ENCODE measurements around the gene SHROOM3. TPM values are rescaled to one million over a fixed set of nuclear protein-coding genes. Genes with fewer than 3 reads are reported as not detected.

The SHROOM3 gene
- total RNA-seq, 6 experiments from 2014 or later: 15.2 to 35.8 (median 29.9) TPM

DNA sequence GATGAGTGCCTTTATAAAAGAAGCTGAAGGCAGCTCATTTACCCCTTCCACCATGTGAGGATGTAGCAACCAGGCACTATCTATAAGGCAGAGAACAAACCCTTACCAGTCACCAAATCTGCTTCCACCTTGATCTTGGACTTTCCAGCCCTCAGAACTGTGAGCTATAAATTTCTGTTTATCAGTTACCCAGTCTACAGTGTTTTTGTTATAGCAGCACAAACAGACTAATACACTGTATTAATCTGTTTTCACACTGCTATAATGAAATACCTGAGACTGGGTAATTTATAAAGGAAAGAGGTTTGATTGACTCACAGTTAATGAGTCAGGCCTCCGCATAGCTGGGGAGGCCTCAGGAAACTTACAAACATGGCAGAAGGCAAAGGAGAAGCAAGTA is 371.7 kb downstream of the SHROOM3 start:
- Histone ChIP-seq H3K27ac (peak overlapping the region in 1 of 3 donors; percentile 31), H3K27me3 (no peaks in the 10 kb centered on the region), H3K9me3 (no peaks in the 10 kb centered on the region), H3K36me3 (no peaks in the 10 kb centered on the region), H3K4me1 (peaks cover 0 to 12% (median 4%) of the 10 kb centered on the region in 4 donors), H3K4me3 (no peak overlapping the region)
- intact Hi-C loops (cut with DNase I): no loop called here
- ATAC-seq: no peak
- TF ChIP-seq, protein P1, sequence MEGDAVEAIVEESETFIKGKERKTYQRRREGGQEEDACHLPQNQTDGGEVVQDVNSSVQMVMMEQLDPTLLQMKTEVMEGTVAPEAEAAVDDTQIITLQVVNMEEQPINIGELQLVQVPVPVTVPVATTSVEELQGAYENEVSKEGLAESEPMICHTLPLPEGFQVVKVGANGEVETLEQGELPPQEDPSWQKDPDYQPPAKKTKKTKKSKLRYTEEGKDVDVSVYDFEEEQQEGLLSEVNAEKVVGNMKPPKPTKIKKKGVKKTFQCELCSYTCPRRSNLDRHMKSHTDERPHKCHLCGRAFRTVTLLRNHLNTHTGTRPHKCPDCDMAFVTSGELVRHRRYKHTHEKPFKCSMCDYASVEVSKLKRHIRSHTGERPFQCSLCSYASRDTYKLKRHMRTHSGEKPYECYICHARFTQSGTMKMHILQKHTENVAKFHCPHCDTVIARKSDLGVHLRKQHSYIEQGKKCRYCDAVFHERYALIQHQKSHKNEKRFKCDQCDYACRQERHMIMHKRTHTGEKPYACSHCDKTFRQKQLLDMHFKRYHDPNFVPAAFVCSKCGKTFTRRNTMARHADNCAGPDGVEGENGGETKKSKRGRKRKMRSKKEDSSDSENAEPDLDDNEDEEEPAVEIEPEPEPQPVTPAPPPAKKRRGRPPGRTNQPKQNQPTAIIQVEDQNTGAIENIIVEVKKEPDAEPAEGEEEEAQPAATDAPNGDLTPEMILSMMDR (IDR thresholded peaks at IDR 0.05): no peak
- no peak for TF ChIP-seq POLR2A (IDR thresholded peaks at IDR 0.05)
- WGBS (ENCODE audit: insufficient coverage, low coverage, low lambda C conversion rate, missing lambda C conversion rate): 100% methylated on average over 1 of the region's 1 CpG
- DNase-seq: no peak

- Histone ChIP-seq H3K27ac (peak overlapping the region in 2 of 3 donors; percentile 36 to 61), H3K36me3 (no peaks in the 10 kb centered on the region), H3K27me3 (no peaks in the 10 kb centered on the region), H3K4me1 (peaks cover 0 to 12% (median 4%) of the 10 kb centered on the region in 4 donors), H3K4me3 (no peak overlapping the region), H3K9me3 (no peaks in the 10 kb centered on the region)
- ATAC-seq (peak; percentile 97 to 99 (median 98)), DNase-seq (peak; percentile 72 to 86 (median 85))
- TF ChIP-seq, protein P1 (IDR thresholded peaks at IDR 0.05): peak in 2 of 4 donors; percentile 9 to 23
- TF ChIP-seq POLR2A (IDR thresholded peaks at IDR 0.05): no peak
- 47% methylated on average over 8 of the region's 10 CpGs for WGBS (ENCODE audit: insufficient coverage, low coverage, low lambda C conversion rate, missing lambda C conversion rate)
- intact Hi-C loops (cut with DNase I): no loop called here
These were observed 374.7 kb downstream of the SHROOM3 start for GRCh38 chr4:76809594-76810305.

- WGBS (ENCODE audit: insufficient coverage, low coverage, low lambda C conversion rate, missing lambda C conversion rate): 65% methylated on average over 11 of the region's 12 CpGs
- no peak overlapping the region for H3K4me3 ChIP-seq
- no peaks in the 10 kb centered on the region for H3K36me3 ChIP-seq
- no peaks in the 10 kb centered on the region for H3K9me3 ChIP-seq
- no peak overlapping the region for H3K27ac ChIP-seq
- peaks cover 0 to 12% (median 4%) of the 10 kb centered on the region in 4 donors for H3K4me1 ChIP-seq
- ATAC-seq (no peak), DNase-seq (no peak)
- intact Hi-C loops (cut with DNase I): no loop called here
- TF ChIP-seq POLR2A (IDR thresholded peaks at IDR 0.05): no peak
- TF ChIP-seq, protein P1 (IDR thresholded peaks at IDR 0.05): no peak
- no peaks in the 10 kb centered on the region for H3K27me3 ChIP-seq
These were observed 376.8 kb downstream of the SHROOM3 start for GRCh38 chr4:76811604-76812412.

DNA sequence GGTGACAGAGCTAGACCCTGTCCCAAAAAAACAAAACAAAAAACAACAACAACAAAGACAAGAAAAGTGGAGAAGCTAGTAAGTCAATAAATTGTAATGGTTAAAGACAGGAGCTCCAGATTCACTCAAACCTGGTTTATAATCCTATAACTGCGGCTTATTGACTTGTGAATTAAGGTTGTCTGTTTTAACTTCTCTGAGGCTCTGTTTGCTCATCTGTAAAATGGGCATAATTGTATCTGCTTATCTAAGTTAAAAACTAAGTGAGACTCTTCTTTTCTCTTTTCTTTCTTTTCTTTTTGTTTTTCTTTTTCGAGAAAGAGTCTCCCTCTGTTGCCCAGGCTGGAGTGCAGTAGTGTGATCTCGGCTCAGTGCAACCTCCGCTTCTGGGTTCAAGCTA is 378.0 kb downstream of the SHROOM3 start:
- WGBS (ENCODE audit: insufficient coverage, low coverage, low lambda C conversion rate, missing lambda C conversion rate): 100% methylated on average over 4 of the region's 4 CpGs
- intact Hi-C loops (cut with DNase I): no loop called here

More for the DNA sequence above, 378.0 kb downstream of the SHROOM3 start:
- no peak overlapping the region for H3K27ac ChIP-seq
- TF ChIP-seq, protein P1 (IDR thresholded peaks at IDR 0.05): no peak
- no peak for TF ChIP-seq POLR2A (IDR thresholded peaks at IDR 0.05)
- no peaks in the 10 kb centered on the region for H3K27me3 ChIP-seq
- no peak overlapping the region for H3K4me3 ChIP-seq
- H3K36me3 ChIP-seq: no peaks in the 10 kb centered on the region
- no peak for DNase-seq
- ATAC-seq: no peak
- peaks cover 0 to 12% (median 4%) of the 10 kb centered on the region in 4 donors for H3K4me1 ChIP-seq
- no peaks in the 10 kb centered on the region for H3K9me3 ChIP-seq
